Endodermal cell (in vitro differentiated cells): ENCODE measurements around the gene ABHD10. TPM values are rescaled to one million over a fixed set of nuclear protein-coding genes. Genes with fewer than 3 reads are reported as not detected.

Experiments
- DNase-seq: peaks from one replicate; pipeline ENCODE4 v3.0.0-alpha.2; 2017
- H3K27ac ChIP-seq: 2 replicates; pipeline ENCODE4 v1.5.1; 2013; ENCODE audit warnings: mild to moderate bottlenecking, low read depth, low read length, moderate library complexity
- H3K27me3 ChIP-seq: 2 replicates; pipeline ENCODE4 v1.6.1; 2013; ENCODE audit warnings: mild to moderate bottlenecking, low read length, moderate library complexity; ENCODE audit not compliant: insufficient read depth, control insufficient read depth, poor library complexity, severe bottlenecking
- H3K36me3 ChIP-seq: 2 replicates; pipeline ENCODE4 v1.7.0; 2013; ENCODE audit warnings: mild to moderate bottlenecking, low read length, moderate library complexity; ENCODE audit not compliant: control insufficient read depth, insufficient read depth
- H3K4me1 ChIP-seq: one replicate; pipeline ENCODE4 v1.7.0; 2013; ENCODE audit warnings: low read length; ENCODE audit not compliant: control insufficient read depth, insufficient read depth
- H3K4me3 ChIP-seq: 2 replicates; pipeline ENCODE4 v1.5.1; 2013; ENCODE audit warnings: mild to moderate bottlenecking, low read length, moderate library complexity
- H3K9ac ChIP-seq: 2 replicates; pipeline ENCODE4 v1.6.1; 2013; ENCODE audit warnings: mild to moderate bottlenecking, low read length, moderate library complexity; ENCODE audit not compliant: poor library complexity, severe bottlenecking; ENCODE audit errors: extremely low read depth
- H3K9me3 ChIP-seq: 2 replicates; pipeline ENCODE4 v1.6.1; 2013; ENCODE audit warnings: mild to moderate bottlenecking, low read length, moderate library complexity; ENCODE audit not compliant: control insufficient read depth
- H3K27ac Mint-ChIP-seq: 2 replicates; pipeline ENCODE4 v1.8.0; 2020; ENCODE audit warnings: mixed read lengths
- H3K27me3 Mint-ChIP-seq: 2 replicates; pipeline ENCODE4 v1.8.0; 2021; ENCODE audit warnings: mild to moderate bottlenecking, mixed read lengths; ENCODE audit not compliant: insufficient read depth
- H3K36me3 Mint-ChIP-seq: 2 replicates; pipeline ENCODE4 v1.8.0; 2020; ENCODE audit warnings: low read depth, mixed read lengths
- H3K4me1 Mint-ChIP-seq: 2 replicates; pipeline ENCODE4 v1.8.0; 2020; ENCODE audit warnings: mixed read lengths
- H3K4me3 Mint-ChIP-seq: 2 replicates; pipeline ENCODE4 v1.8.0; 2020; ENCODE audit warnings: mild to moderate bottlenecking, moderate library complexity, mixed read lengths
- H3K9me3 Mint-ChIP-seq: 2 replicates; pipeline ENCODE4 v1.8.0; 2020; ENCODE audit warnings: mild to moderate bottlenecking, mixed read lengths
- WGBS, 2 experiments: methylation state at CpG; one replicate each; pipeline versions ENCODE4 v1.1.5 to v1.1.7; 2013; ENCODE audit warnings: missing lambda C conversion rate in 2 of 2, mixed read lengths in 1 of 2; ENCODE audit not compliant: insufficient coverage in 1 of 2, insufficient read length in 1 of 2; 5-methylcytosine and 5-hydroxymethylcytosine counted together
- total RNA-seq, 2 donors: library from RNA; stranded (reverse); fragmentation: NEBNext Ultra II Directional in 1 of 2; extraction: Animal tissue kit (Norgen Biotek cat#: 25700) in 1 of 2; gene quantifications; 2 replicates in 1 of 2; 3 replicates in 1 of 2; pipeline ENCODE4 v1.2.1, GENCODE V29; 2021
- TF ChIP-seq, protein P1 (sequence below): fragments of 200-600 bp; sonication (generic); conservative IDR thresholded peaks from 2 replicates; pipeline ENCODE4 v1.5.0; 2021; ENCODE audit warnings: antibody characterized with exemption, mild to moderate bottlenecking

Gene ABHD10
- total RNA-seq, 2 donors from 2014 or later: 27.9 to 38.1 TPM

- no peaks in the 10 kb centered on the region for H3K9me3 ChIP-seq
- TF ChIP-seq, protein P1, sequence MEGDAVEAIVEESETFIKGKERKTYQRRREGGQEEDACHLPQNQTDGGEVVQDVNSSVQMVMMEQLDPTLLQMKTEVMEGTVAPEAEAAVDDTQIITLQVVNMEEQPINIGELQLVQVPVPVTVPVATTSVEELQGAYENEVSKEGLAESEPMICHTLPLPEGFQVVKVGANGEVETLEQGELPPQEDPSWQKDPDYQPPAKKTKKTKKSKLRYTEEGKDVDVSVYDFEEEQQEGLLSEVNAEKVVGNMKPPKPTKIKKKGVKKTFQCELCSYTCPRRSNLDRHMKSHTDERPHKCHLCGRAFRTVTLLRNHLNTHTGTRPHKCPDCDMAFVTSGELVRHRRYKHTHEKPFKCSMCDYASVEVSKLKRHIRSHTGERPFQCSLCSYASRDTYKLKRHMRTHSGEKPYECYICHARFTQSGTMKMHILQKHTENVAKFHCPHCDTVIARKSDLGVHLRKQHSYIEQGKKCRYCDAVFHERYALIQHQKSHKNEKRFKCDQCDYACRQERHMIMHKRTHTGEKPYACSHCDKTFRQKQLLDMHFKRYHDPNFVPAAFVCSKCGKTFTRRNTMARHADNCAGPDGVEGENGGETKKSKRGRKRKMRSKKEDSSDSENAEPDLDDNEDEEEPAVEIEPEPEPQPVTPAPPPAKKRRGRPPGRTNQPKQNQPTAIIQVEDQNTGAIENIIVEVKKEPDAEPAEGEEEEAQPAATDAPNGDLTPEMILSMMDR: no peak
- H3K36me3 Mint-ChIP-seq: peaks cover 23% of the 10 kb centered on the region
- H3K9ac ChIP-seq: no peak overlapping the region
- H3K27ac ChIP-seq: no peak overlapping the region
- H3K27ac Mint-ChIP-seq: no peak overlapping the region
- H3K4me1 ChIP-seq: no peaks in the 10 kb centered on the region
- H3K4me1 Mint-ChIP-seq: peaks cover 16% of the 10 kb centered on the region
- H3K9me3 Mint-ChIP-seq: no peaks in the 10 kb centered on the region
- H3K4me3 ChIP-seq: no peak overlapping the region
- DNase-seq: no peak
- no peaks in the 10 kb centered on the region for H3K27me3 ChIP-seq
- H3K27me3 Mint-ChIP-seq: no peaks in the 10 kb centered on the region
- 80 to 92% methylated on average over 1 to 2 of the region's 2 CpGs for WGBS, 2 experiments
- peaks cover 38% of the 10 kb centered on the region for H3K36me3 ChIP-seq
- H3K4me3 Mint-ChIP-seq: no peak overlapping the region
Measured at GRCh38 chr3:111984636-111985298, 5.9 kb downstream of the ABHD10 start.

DNA sequence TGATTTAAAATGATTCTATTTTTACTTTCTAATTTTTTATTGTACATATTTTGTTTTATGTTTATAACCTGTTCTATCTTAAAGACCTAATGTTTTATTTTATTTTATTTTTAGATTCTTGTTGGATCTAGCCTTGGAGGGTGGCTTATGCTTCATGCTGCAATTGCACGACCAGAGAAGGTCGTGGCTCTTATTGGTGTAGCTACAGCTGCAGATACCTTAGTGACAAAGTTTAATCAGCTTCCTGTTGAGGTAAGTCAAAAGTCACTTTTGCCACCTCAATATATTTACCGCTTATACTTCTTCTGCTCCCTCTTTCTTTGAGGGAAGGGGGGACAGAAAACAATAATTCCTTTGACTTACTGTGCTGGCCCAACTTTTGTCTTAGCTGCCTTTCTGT, 8.0 kb downstream of the ABHD10 start:
- Histone ChIP-seq H3K4me3 (no peak overlapping the region), H3K27ac (no peak overlapping the region), H3K27me3 (no peaks in the 10 kb centered on the region), H3K4me1 (no peaks in the 10 kb centered on the region), H3K9me3 (no peaks in the 10 kb centered on the region), H3K36me3 (peaks cover 45% of the 10 kb centered on the region), H3K9ac (no peak overlapping the region)
- TF ChIP-seq, protein P1: no peak
- Mint-ChIP-seq H3K9me3 (no peaks in the 10 kb centered on the region), H3K27me3 (no peaks in the 10 kb centered on the region), H3K27ac (no peak overlapping the region), H3K4me1 (peaks cover 14% of the 10 kb centered on the region), H3K4me3 (no peak overlapping the region), H3K36me3 (peaks cover 28% of the 10 kb centered on the region)
- no peak for DNase-seq
- 95 to 100% methylated on average over 3 of the region's 3 CpGs for WGBS, 2 experiments

DNA sequence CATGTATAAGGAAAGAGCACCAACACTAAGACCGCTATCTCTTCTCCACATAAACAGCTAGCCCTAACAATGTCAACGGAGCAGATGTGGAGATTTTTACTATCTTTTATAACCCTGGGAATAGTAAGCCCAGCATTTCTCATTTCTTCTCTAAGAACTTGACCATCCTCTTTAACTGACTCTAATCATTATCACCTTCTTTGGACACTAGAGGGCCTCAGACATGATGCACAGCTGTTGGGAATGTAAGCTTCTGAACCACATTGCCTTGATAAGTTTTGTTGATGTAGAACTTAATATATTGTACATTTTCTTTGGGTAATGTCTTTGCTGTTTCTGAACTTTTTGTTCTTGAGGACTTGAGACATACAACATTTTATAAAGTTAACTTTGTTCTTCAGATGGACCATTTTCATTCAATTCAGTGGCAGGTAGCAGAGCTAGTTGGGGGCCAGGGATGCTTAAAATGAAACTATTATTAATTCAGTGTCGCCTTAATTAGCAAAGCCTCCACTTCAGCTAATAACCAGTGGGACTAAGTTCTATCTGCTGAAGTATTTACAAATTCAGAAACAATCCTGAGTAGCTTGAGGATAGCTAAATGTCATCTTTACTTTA, 10.3 kb downstream of the ABHD10 start:
- Histone ChIP-seq H3K27me3 (no peaks in the 10 kb centered on the region), H3K9ac (no peak overlapping the region), H3K4me1 (no peaks in the 10 kb centered on the region), H3K36me3 (peaks cover 31% of the 10 kb centered on the region), H3K9me3 (no peaks in the 10 kb centered on the region), H3K27ac (no peak overlapping the region), H3K4me3 (no peak overlapping the region)
- WGBS, 2 experiments: 69% methylated on average over 3 of the region's 3 CpGs
- H3K4me3 Mint-ChIP-seq: no peak overlapping the region
- no peak overlapping the region for H3K27ac Mint-ChIP-seq
- no peaks in the 10 kb centered on the region for H3K9me3 Mint-ChIP-seq
- no peak for DNase-seq
- TF ChIP-seq, protein P1: peak; percentile 87
- peaks cover 14% of the 10 kb centered on the region for H3K4me1 Mint-ChIP-seq
- H3K27me3 Mint-ChIP-seq: no peaks in the 10 kb centered on the region
- peaks cover 25% of the 10 kb centered on the region for H3K36me3 Mint-ChIP-seq
